Endothelial cell of umbilical vein (primary cell): ENCODE data around the gene SBSN. TPM values are rescaled to one million over a fixed set of nuclear protein-coding genes. Genes with fewer than 3 reads are reported as not detected.

Source experiments
- BruUV-seq: library from RNA; stranded (reverse); fragments of 400-500 nt; replicated peaks from 2 replicates; lab custom pipeline; 2021; lab: Mats Ljungman, UMichigan
- CTCF ChIA-PET: fragments of 300-600, 350-600 bp; sonication (Branson Sonifier 250); formaldehyde crosslinking; loops from one replicate; lab custom pipeline; 2021; ENCODE audit warnings: antibody characterized with exemption, inconsistent platforms; lab: Charles Lee
- POLR2A ChIA-PET: fragments of 300-600, 350-600 bp; sonication (Branson Sonifier 250); formaldehyde crosslinking; loops from one replicate; lab custom pipeline; 2021; ENCODE audit warnings: antibody characterized with exemption, inconsistent platforms; lab: Charles Lee
- DNase-seq: peaks from one replicate; pipeline ENCODE4 v3.0.0-alpha.2; 2011; ENCODE audit warnings: low read depth, low spot score
- FAIRE-seq: peaks from 2 replicates; lab custom pipeline; 2011; peaks lifted over from hg19 to GRCh38; lab: Jason Lieb, UNC
- H2AFZ ChIP-seq: 2 replicates; pipeline ENCODE4 v1.6.0; 2012; ENCODE audit warnings: low read depth, low read length, control low read depth, inconsistent platforms
- H3K27ac ChIP-seq: 2 replicates; pipeline ENCODE4 v1.5.1; 2011; ENCODE audit warnings: low read depth, mild to moderate bottlenecking, control low read depth, low read length, moderate library complexity; ENCODE audit not compliant: insufficient read depth
- H3K27me3 ChIP-seq, 2 experiments: 2 replicates each; pipeline versions ENCODE4 v1.6.0 to v1.6.1; 2011; ENCODE audit warnings: low read length in 2 of 2, mixed read lengths in 1 of 2; ENCODE audit not compliant: control insufficient read depth in 2 of 2, insufficient read depth in 2 of 2
- H3K36me3 ChIP-seq, 2 experiments: 2 replicates in 1 of 2; 3 replicates in 1 of 2; pipeline ENCODE4 v1.5.1; 2011; ENCODE audit warnings: low read length in 2 of 2, mild to moderate bottlenecking in 1 of 2, moderate library complexity in 1 of 2; ENCODE audit not compliant: control insufficient read depth in 2 of 2, insufficient read depth in 2 of 2; ENCODE audit errors: extremely low read depth in 1 of 2
- H3K4me1 ChIP-seq: 3 replicates; pipeline ENCODE4 v1.5.1; 2011; ENCODE audit warnings: mild to moderate bottlenecking, low read length; ENCODE audit not compliant: control insufficient read depth, insufficient read depth; ENCODE audit errors: extremely low read depth
- H3K4me2 ChIP-seq: 2 replicates; pipeline ENCODE4 v1.6.1; 2011; ENCODE audit warnings: low read length, control low read depth, mixed read lengths; ENCODE audit not compliant: insufficient read depth
- H3K4me3 ChIP-seq, 3 experiments: fragments of 200-600 bp in 1 of 3; sonication (generic), shearing (Covaris generic) in 1 of 3; replicated peaks in 1 of 3; 2 replicates each; pipeline ENCODE4 v1.5.1; 2011 to 2016; ENCODE audit warnings: control low read depth in 3 of 3, low read length in 3 of 3, mild to moderate bottlenecking in 2 of 3, inconsistent platforms in 1 of 3, low read depth in 1 of 3, moderate library complexity in 1 of 3; ENCODE audit not compliant: insufficient read depth in 1 of 3
- H3K79me2 ChIP-seq: 2 replicates; pipeline ENCODE4 v1.6.0; 2012; ENCODE audit warnings: low read length, inconsistent platforms; ENCODE audit not compliant: control insufficient read depth, insufficient read depth
- H3K9ac ChIP-seq: replicated peaks from 2 replicates; pipeline ENCODE3; 2011; ENCODE audit warnings: low read length, control low read depth; ENCODE audit not compliant: insufficient read depth; ENCODE audit errors: extremely low read depth
- H3K9me1 ChIP-seq: replicated peaks from 3 replicates; pipeline ENCODE4 v1.6.0; 2011; ENCODE audit warnings: mild to moderate bottlenecking, low read length; ENCODE audit not compliant: control insufficient read depth, insufficient read depth; ENCODE audit errors: extremely low read depth
- H3K9me3 ChIP-seq: replicated peaks from 2 replicates; pipeline ENCODE4 v1.5.1; 2012; ENCODE audit warnings: low read length, inconsistent platforms; ENCODE audit not compliant: control insufficient read depth, insufficient read depth
- H4K20me1 ChIP-seq: replicated peaks from 2 replicates; pipeline ENCODE3; 2011; ENCODE audit warnings: mild to moderate bottlenecking, low read length; ENCODE audit not compliant: control insufficient read depth, insufficient read depth; ENCODE audit errors: extremely low read depth
- CTCF ChIP-seq, 2 donors: IDR thresholded peaks; 1 replicate in 1 of 2; 2 replicates in 1 of 2; pipeline ENCODE4 v1.5.1; 2011; ENCODE audit warnings: low read length in 2 of 2, mild to moderate bottlenecking in 2 of 2, moderate library complexity in 2 of 2, control low read depth in 1 of 2, inconsistent platforms in 1 of 2, low read depth in 1 of 2; ENCODE audit not compliant: insufficient read depth in 1 of 2; ENCODE audit errors: extremely low read depth in 1 of 2
- EZH2 ChIP-seq: IDR thresholded peaks from 2 replicates; pipeline ENCODE4 v1.6.1; 2012; ENCODE audit warnings: borderline replicate concordance, low read depth, mild to moderate bottlenecking, moderate library complexity, low read length, inconsistent platforms; ENCODE audit not compliant: severe bottlenecking
- FOS ChIP-seq: IDR thresholded peaks from 2 replicates; pipeline ENCODE4 v1.6.1; 2011; ENCODE audit warnings: mild to moderate bottlenecking, low read length, moderate library complexity, borderline replicate concordance; ENCODE audit not compliant: insufficient read depth
- GATA2 ChIP-seq: IDR thresholded peaks from 2 replicates; pipeline ENCODE4 v1.7.0; 2011; ENCODE audit warnings: low read depth, mild to moderate bottlenecking, moderate library complexity, mixed read lengths, low read length; ENCODE audit not compliant: insufficient read length, insufficient read depth
- JUN ChIP-seq: IDR thresholded peaks from 2 replicates; pipeline ENCODE4 v1.6.1; 2011; ENCODE audit warnings: borderline replicate concordance, low read depth; ENCODE audit not compliant: insufficient read length, insufficient read depth
- MAX ChIP-seq: IDR thresholded peaks from 2 replicates; pipeline ENCODE4 v1.6.1; 2011; ENCODE audit not compliant: insufficient read depth, insufficient read length
- MYC ChIP-seq: IDR thresholded peaks from one replicate; pipeline ENCODE4 v1.6.1; 2011; ENCODE audit warnings: mild to moderate bottlenecking, low read depth, low read length
- POLR2A ChIP-seq: IDR thresholded peaks from 2 replicates; pipeline ENCODE4 v1.6.1; 2012; ENCODE audit warnings: low read depth, mild to moderate bottlenecking, control low read depth, low read length
- POLR2AphosphoS5 ChIP-seq: IDR thresholded peaks from 2 replicates; pipeline ENCODE4 v1.6.1; 2012; ENCODE audit warnings: low read depth, mild to moderate bottlenecking, control low read depth, low read length, moderate library complexity; ENCODE audit not compliant: insufficient read depth
- dilution Hi-C: fragments of 300-500 bp; cut with MboI; formaldehyde crosslinking; loops from one replicate; pipeline ENCODE4 v1.15.0; 2019; ENCODE audit warnings: low sequenced_read_pairs; ENCODE audit not compliant: extremely low pct_ligation_motif_present
- intact Hi-C: fragments of 100-400 bp; cut with micrococcal nuclease; formaldehyde crosslinking; loops from one replicate; pipeline ENCODE4 v1.10.0; 2022
- polyA plus RNA-seq, 4 experiments: library from polyadenylated mRNA; depleted of rRNA in 3 of 4; stranded (reverse) in 3 of 4; unstranded in 1 of 4; fragments of >200 nt; gene quantifications; 2 replicates each; pipeline versions ENCODE4 v1.2.1 to v1.2.3, GENCODE V29; 2011 to 2012; ENCODE audit warnings: missing spikeins in 1 of 4
- total RNA-seq: library from RNA; stranded (reverse); gene quantifications from 2 replicates; pipeline ENCODE4 v1.2.3, GENCODE V29; 2021

The SBSN gene
- total and polyA plus RNA-seq, 2 donors (not counting 3 experiments of a cell fraction or from before 2014, with no cell fraction given), result not detected

GRCh38 chr19:35553385-35554000 is 25.4 kb upstream of the SBSN start:
- Histone ChIP-seq H3K27ac (no peak overlapping the region), H3K9ac (no peak overlapping the region), H3K4me3 (no peak overlapping the region), H4K20me1 (no peaks in the 10 kb centered on the region), H3K9me1 (no peaks in the 10 kb centered on the region), H2AFZ (no peak overlapping the region), H3K9me3 (no peaks in the 10 kb centered on the region), H3K4me2 (no peak overlapping the region), H3K27me3 (no peaks in the 10 kb centered on the region), H3K79me2 (no peaks in the 10 kb centered on the region), H3K36me3 (no peaks in the 10 kb centered on the region), H3K4me1 (no peaks in the 10 kb centered on the region)
- TF ChIP-seq POLR2AphosphoS5, result no peak
- TF ChIP-seq MAX, result no peak
- no peak for TF ChIP-seq GATA2
- no peak for TF ChIP-seq POLR2A
- TF ChIP-seq MYC, result no peak
- TF ChIP-seq CTCF (IDR thresholded peaks at IDR 0.05; ENCODE audit: extremely low read depth in 1 of 2, insufficient read depth in 1 of 2, low read depth in 1 of 2, low read length in 2 of 2), result no peak
- no peak for TF ChIP-seq EZH2
- TF ChIP-seq JUN, result no peak
- TF ChIP-seq FOS, result no peak
- ChIA-PET CTCF (no interaction called here), POLR2A (no interaction called here)
- FAIRE-seq (no peak), DNase-seq (no peak)
- dilution Hi-C loops (no loop called here), intact Hi-C loops (no loop called here)
- BruUV-seq, result no TSS peak
